ENCODE data around the gene BCL7A. TPM values are rescaled to one million over a fixed set of nuclear protein-coding genes. Genes with fewer than 3 reads are reported as not detected.

The BCL7A gene
- total RNA-seq, 1 experiment from 2014 or later: 18.2 TPM

DNA sequence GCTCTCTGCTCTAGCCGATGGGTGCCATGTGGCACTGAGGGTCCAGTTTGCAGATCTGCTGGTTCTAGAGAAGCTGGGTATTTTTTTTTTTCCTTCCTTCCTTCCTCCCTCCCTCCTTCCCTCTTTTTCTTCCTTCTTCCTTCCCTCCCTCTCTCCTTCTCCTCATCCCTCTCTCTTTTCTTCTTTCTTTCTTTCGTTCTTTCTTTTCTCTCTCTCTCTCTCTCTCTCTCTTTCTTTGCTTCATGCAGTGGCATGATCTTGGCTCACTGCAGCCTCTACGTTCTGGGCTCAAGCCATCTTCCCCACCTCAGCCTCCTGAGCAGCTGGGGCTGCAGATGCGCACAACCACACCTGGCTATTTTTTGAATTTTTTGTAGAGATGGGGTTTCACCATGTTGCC is 2.7 kb upstream of the BCL7A start:
- Mint-ChIP-seq H3K9me3 (peaks cover 2 to 3% of the 10 kb centered on the region in 2 experiments; a peak in 4 of 5 replicates), H3K27me3 (ENCODE audit: low read depth) (peaks cover 33% of the 10 kb centered on the region), H3K27ac (no peak overlapping the region), H3K4me3 (no peak overlapping the region; a peak in 1 of 5 replicates), H3K4me1 (peaks cover 13 to 15% of the 10 kb centered on the region in 2 experiments), H3K36me3 (ENCODE audit: insufficient read depth in 1 of 3, low read depth in 3 of 3) (peaks cover 0 to 3% (median 0%) of the 10 kb centered on the region in 3 experiments; a peak in 3 of 7 replicates)
- Histone ChIP-seq H2AFZ (ENCODE audit: low read length) (no peak overlapping the region), H4K91ac (ENCODE audit: insufficient read length, low read depth, low read length) (no peak overlapping the region), H4K5ac (ENCODE audit: insufficient read length, low read depth, low read length) (no peak overlapping the region), H3K4me2 (ENCODE audit: insufficient read depth, insufficient read length, low read length) (no peak overlapping the region), H3K79me2 (ENCODE audit: insufficient read depth, low read length) (no peaks in the 10 kb centered on the region), H2AK5ac (ENCODE audit: insufficient read length, low read length) (no peak overlapping the region), H2BK5ac (ENCODE audit: insufficient read length, low read length) (no peak overlapping the region), H3K23me2 (ENCODE audit: insufficient read length, low read depth, low read length, poor library complexity, severe bottlenecking) (peaks cover 14% of the 10 kb centered on the region), H4K8ac (replicated peaks; ENCODE audit: insufficient read length, low read depth, low read length) (no peak overlapping the region), H2BK120ac (ENCODE audit: low read depth, low read length, poor library complexity, severe bottlenecking) (no peak overlapping the region), H3K56ac (ENCODE audit: insufficient read length, low read depth, low read length) (no peak overlapping the region), H3K9ac (ENCODE audit: extremely low read depth, insufficient read length, low read length) (no peak overlapping the region), H3K9me3 (ENCODE audit: control insufficient read depth, low read depth, low read length) (no peaks in the 10 kb centered on the region), H2BK20ac (ENCODE audit: low read depth, low read length, poor library complexity, severe bottlenecking) (no peak overlapping the region), H3K4ac (ENCODE audit: low read depth, low read length) (no peak overlapping the region), H3K14ac (ENCODE audit: insufficient read depth, low read length) (no peak overlapping the region), H3K79me1 (ENCODE audit: insufficient read depth, low read depth, low read length, poor library complexity, severe bottlenecking) (no peaks in the 10 kb centered on the region), H3T11ph (ENCODE audit: low read length) (no peak overlapping the region), H4K20me1 (ENCODE audit: control insufficient read depth, insufficient read depth, insufficient read length) (no peaks in the 10 kb centered on the region), H3K27me3 (ENCODE audit: insufficient read depth, low read length) (peaks cover 2% of the 10 kb centered on the region; the same call in 1 of the 2 replicates), H3K27ac (ENCODE audit: insufficient read length, low read depth, low read length) (no peak overlapping the region), H2BK15ac (ENCODE audit: low read depth, low read length) (no peak overlapping the region), H3K4me1 (ENCODE audit: insufficient read depth, low read length) (no peaks in the 10 kb centered on the region), H2BK12ac (ENCODE audit: insufficient read length, low read depth, low read length) (no peak overlapping the region), H3K18ac (ENCODE audit: insufficient read length, low read depth, low read length) (no peak overlapping the region), H3K23ac (ENCODE audit: insufficient read length, low read depth, low read length) (no peak overlapping the region)
- no CpG with 5 or more reads among the region's 4 CpGs for whole genome bisulfite sequencing (ENCODE audit: extremely low coverage, insufficient read length, low lambda C conversion rate)
- no peak for DNase-seq
- TF ChIP-seq, protein P1, sequence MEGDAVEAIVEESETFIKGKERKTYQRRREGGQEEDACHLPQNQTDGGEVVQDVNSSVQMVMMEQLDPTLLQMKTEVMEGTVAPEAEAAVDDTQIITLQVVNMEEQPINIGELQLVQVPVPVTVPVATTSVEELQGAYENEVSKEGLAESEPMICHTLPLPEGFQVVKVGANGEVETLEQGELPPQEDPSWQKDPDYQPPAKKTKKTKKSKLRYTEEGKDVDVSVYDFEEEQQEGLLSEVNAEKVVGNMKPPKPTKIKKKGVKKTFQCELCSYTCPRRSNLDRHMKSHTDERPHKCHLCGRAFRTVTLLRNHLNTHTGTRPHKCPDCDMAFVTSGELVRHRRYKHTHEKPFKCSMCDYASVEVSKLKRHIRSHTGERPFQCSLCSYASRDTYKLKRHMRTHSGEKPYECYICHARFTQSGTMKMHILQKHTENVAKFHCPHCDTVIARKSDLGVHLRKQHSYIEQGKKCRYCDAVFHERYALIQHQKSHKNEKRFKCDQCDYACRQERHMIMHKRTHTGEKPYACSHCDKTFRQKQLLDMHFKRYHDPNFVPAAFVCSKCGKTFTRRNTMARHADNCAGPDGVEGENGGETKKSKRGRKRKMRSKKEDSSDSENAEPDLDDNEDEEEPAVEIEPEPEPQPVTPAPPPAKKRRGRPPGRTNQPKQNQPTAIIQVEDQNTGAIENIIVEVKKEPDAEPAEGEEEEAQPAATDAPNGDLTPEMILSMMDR (conservative IDR thresholded peaks at IDR 0.05): no peak

Measured in H9 (cell line).